ENCODE data around the gene NFE2L1. TPM values are rescaled to one million over a fixed set of nuclear protein-coding genes. Genes with fewer than 3 reads are reported as not detected.

Gene NFE2L1
- polyA plus RNA-seq, 12 donors: 146 to 376 (median 279) TPM

- no peak for DNase-seq
These were observed 1.9 kb upstream of the NFE2L1 start for GRCh38 chr17:48046296-48046695.

- no peak for DNase-seq
These were observed 932 bp upstream of the NFE2L1 start for GRCh38 chr17:48047113-48047740.

GRCh38 chr17:48048384-48049126, 396 bp downstream of the NFE2L1 start:
- peak; percentile 77 for DNase-seq

DNA sequence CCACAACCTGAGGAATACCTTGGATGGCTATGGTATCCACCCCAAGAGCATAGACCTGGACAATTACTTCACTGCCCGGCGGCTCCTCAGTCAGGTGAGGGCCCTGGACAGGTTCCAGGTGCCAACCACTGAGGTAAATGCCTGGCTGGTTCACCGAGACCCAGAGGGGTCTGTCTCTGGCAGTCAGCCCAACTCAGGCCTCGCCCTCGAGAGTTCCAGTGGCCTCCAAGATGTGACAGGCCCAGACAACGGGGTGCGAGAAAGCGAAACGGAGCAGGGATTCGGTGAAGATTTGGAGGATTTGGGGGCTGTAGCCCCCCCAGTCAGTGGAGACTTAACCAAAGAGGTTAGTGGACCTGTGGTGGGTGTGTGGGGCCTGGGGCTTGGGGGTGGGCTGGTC, 3.1 kb downstream of the NFE2L1 start:
- no peak for DNase-seq

DNA sequence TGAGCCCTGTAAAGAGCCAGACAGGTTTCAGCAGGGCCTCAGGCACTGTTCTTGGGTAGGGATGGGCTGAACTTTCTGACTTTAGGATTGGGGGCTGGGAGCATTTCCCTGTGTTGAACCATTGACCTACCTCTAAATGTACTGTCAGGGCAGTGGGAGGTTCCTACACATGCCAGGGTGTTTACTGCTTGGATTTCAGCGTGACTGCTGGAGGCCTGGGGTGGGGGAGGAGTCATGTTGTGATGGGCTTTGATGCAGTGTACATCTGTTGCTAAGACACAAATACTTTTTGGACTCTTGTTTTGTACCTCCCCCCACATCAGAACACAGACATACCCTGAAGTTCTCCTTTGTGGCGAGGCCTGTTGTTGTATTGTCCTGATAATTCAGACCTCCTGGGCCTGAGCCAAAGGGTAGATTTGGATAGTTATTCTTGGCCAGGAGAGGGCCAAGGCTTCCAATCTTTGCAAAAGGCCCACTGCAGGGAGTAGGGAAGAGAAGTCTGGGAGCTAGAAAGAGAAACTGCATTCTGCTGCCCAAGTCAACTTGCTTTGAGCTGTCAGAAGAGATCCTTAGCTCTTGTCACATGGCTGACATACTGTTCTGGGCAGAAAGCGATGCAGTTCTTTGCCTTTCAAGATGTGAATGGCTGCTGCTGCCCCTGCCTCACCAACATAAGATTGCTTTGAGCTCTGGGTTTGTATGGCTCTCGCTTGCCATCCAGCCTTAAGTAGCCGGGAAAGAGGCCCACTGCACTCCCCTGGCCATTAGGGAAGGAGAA, 3.7 kb downstream of the NFE2L1 start:
- peak; percentile 83 for DNase-seq

GRCh38 chr17:48052956-48053757, 5.0 kb downstream of the NFE2L1 start:
- DNase-seq: no peak

GRCh38 chr17:48053758-48054237, 5.6 kb downstream of the NFE2L1 start:
- no peak for DNase-seq

DNA sequence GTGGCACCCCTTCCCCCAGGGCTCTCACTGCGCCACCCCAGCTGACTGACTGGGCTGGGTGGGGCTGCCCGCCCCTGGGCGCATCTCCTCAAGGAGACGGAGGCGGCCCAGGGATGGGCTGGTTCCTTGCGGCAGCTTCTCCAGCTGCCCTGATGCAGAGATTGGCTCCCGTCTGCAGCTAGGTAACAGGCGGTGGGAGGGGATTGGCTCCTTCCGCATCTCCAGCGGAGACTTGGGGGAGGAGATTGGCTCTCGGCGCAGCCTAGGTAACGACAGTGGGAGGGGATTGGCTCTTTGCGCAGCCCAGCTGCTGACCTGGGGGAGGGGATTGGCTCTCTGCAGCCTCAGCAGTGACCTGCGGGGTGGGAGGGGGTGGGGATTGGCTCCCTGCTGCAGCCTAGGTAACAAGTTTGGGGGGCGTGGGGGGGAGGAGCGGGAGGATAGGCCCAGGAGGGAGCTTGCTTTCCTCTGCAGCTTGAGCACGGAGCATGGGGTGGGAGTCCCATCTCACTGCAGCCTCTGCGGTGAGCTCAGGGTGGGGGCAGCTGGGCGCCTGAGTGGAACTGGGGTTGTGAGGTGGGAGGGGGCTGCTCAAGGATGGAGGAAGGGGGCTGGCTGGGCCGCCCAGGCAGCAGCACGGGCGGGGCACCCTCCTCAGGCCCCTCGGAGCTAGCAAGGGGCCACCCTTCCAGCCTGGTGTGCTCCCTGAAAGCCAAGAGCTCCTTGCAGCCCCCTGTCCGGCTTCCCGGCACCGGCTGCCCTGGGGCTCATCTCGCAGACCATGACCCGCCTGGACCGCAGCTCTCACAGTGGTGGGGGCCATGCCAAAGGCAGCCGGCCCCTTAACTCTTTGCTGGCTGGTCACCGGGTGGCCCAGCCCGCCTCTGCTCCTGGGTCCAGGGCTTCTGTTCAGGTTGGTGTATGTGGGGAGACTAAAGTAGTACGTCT, 6.4 kb downstream of the NFE2L1 start:
- no peak for DNase-seq

- DNase-seq: no peak
These were observed 7.5 kb downstream of the NFE2L1 start for GRCh38 chr17:48055531-48056245.

DNA sequence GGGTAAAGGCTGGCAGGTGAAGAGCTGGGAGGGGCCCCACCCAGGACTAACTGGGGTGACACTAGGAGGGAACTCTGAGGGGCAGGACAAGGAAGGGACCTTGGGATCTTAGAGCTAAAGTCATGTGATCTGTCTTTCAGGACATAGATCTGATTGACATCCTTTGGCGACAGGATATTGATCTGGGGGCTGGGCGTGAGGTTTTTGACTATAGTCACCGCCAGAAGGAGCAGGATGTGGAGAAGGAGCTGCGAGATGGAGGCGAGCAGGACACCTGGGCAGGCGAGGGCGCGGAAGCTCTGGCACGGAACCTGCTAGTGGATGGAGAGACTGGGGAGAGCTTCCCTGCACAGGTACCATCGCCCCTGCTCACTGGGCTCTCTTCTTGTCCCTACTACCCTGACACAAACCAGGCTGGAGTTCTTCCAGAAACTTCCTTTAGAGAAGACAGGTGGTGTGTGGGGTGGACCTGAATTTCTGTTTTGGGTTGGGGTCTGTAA, 8.1 kb downstream of the NFE2L1 start:
- DNase-seq: no peak

DNA sequence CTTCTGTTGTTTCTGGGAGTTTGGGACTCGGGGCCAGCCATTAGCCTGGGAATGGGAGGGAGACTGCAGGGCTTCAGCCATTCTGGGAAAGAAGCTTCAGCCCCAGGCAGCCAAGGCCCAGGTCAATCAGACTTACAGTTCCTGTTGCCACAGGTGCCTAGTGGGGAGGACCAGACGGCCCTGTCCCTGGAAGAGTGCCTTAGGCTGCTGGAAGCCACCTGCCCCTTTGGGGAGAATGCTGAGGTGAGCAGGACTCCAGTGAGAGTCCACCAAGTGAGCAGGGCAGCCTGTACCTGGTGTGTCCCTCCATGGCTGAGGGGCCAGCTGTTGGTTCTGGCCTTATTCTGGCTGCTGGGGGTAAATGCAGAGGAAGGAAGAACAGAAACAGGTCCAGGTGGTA, 8.7 kb downstream of the NFE2L1 start:
- no peak for DNase-seq

- no peak for DNase-seq
These were observed 9.5 kb downstream of the NFE2L1 start for GRCh38 chr17:48057626-48058025.

DNA sequence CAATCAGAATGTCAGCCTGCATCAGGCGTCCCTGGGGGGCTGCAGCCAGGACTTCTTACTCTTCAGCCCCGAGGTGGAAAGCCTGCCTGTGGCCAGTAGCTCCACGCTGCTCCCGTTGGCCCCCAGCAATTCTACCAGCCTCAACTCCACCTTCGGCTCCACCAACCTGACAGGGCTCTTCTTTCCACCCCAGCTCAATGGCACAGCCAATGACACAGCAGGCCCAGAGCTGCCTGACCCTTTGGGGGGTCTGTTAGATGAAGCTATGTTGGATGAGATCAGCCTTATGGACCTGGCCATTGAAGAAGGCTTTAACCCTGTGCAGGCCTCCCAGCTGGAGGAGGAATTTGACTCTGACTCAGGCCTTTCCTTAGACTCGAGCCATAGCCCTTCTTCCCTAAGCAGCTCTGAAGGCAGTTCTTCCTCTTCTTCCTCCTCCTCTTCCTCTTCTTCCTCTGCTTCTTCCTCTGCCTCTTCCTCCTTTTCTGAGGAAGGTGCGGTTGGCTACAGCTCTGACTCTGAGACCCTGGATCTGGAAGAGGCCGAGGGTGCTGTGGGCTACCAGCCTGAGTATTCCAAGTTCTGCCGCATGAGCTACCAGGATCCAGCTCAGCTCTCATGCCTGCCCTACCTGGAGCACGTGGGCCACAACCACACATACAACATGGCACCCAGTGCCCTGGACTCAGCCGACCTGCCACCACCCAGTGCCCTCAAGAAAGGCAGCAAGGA, 10.4 kb downstream of the NFE2L1 start:
- DNase-seq: no peak

DNA sequence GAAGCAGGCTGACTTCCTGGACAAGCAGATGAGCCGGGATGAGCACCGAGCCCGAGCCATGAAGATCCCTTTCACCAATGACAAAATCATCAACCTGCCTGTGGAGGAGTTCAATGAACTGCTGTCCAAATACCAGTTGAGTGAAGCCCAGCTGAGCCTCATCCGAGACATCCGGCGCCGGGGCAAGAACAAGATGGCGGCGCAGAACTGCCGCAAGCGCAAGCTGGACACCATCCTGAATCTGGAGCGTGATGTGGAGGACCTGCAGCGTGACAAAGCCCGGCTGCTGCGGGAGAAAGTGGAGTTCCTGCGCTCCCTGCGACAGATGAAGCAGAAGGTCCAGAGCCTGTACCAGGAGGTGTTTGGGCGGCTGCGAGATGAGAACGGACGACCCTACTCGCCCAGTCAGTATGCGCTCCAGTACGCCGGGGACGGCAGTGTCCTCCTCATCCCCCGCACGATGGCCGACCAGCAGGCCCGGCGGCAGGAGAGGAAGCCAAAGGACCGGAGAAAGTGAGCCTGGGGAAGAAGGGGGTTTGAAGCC, 11.0 kb downstream of the NFE2L1 start:
- no peak for DNase-seq

DNA sequence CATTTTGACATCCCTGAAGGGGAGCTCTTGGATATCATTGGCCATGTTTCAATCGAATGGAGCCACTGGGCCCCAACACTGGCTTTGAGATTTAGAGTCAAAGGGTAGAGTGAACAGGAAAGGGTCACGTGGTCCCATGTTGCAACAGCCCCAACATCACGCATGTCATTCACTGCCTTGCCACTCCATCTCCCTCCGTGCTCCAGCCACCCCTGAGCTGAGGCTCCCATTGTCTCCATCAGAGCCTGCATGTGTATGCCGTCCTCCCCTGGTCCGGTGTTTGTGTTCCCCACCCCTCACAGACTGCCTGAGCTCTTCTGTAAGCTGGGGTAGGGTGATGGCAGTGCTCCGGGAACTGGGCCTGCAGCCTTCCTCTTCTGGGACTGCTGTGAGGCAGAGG, 12.1 kb downstream of the NFE2L1 start:
- DNase-seq: no peak

GRCh38 chr17:48062273-48062672, 14.1 kb downstream of the NFE2L1 start:
- DNase-seq: no peak

DNA sequence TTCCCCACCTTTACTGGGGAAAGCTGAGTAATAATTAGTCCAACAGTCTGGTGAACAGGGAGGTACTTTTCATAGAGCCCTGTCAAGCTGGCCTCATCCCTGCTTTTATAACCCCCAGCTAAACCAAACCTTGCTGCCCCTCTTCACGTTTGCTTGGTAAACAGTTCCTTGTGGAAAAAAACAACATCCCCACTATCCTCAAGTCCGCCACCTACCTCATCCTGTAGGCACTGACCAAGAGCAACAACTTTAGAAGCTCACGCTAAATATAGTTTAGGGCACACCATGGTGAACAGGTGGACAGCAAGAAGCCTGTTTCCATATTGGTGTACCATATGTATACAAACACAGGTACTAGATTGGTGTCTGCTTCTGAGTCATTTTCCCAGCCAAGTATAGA, 16.5 kb downstream of the NFE2L1 start:
- DNase-seq: no peak

GRCh38 chr17:48066192-48066591, 18.0 kb downstream of the NFE2L1 start:
- no peak for DNase-seq

GRCh38 chr17:48066656-48067055, 18.5 kb downstream of the NFE2L1 start:
- no peak for DNase-seq

All from muscle of arm (tissue), 12 donors.